ENCODE data around the gene RAC3.

Gene RAC3

GRCh38 chr17:82009413-82009812 is 22.1 kb upstream of the RAC3 start:
- H3K4me3 ChIP-seq (ENCODE audit: low read depth, low read length), result no peak overlapping the region
- no peak for TF ChIP-seq CTCF (IDR thresholded peaks at IDR 0.05; ENCODE audit: borderline replicate concordance, insufficient read depth, low read depth, low read length)

- H3K4me3 ChIP-seq (ENCODE audit: low read depth, low read length), result no peak overlapping the region
- no peak for TF ChIP-seq CTCF (IDR thresholded peaks at IDR 0.05; ENCODE audit: borderline replicate concordance, insufficient read depth, low read depth, low read length)
Measured at GRCh38 chr17:82010575-82011525, 20.6 kb upstream of the RAC3 start.

- H3K4me3 ChIP-seq (ENCODE audit: low read depth, low read length), result no peak overlapping the region
- TF ChIP-seq CTCF (IDR thresholded peaks at IDR 0.05; ENCODE audit: borderline replicate concordance, insufficient read depth, low read depth, low read length), result no peak
Measured at GRCh38 chr17:82011617-82012187, 19.8 kb upstream of the RAC3 start.

GRCh38 chr17:82012261-82012639 is 19.2 kb upstream of the RAC3 start:
- H3K4me3 ChIP-seq (ENCODE audit: low read depth, low read length), result no peak overlapping the region
- no peak for TF ChIP-seq CTCF (IDR thresholded peaks at IDR 0.05; ENCODE audit: borderline replicate concordance, insufficient read depth, low read depth, low read length)

GRCh38 chr17:82012640-82013295 is 18.7 kb upstream of the RAC3 start:
- TF ChIP-seq CTCF (IDR thresholded peaks at IDR 0.05; ENCODE audit: borderline replicate concordance, insufficient read depth, low read depth, low read length), result no peak
- no peak overlapping the region for H3K4me3 ChIP-seq (ENCODE audit: low read depth, low read length)

- TF ChIP-seq CTCF (IDR thresholded peaks at IDR 0.05; ENCODE audit: borderline replicate concordance, insufficient read depth, low read depth, low read length), result no peak
- H3K4me3 ChIP-seq (ENCODE audit: low read depth, low read length), result no peak overlapping the region
Measured at GRCh38 chr17:82013341-82013740, 18.1 kb upstream of the RAC3 start.

Measured in GM12875 (cell line).